GM18873 (cell line): Measurements from ENCODE around the gene SYNE4.
"Not testable (repeated sequence)": the region's sequence is repeated elsewhere in the genome, so short reads cannot be mapped to it uniquely, and the experiment has no call there.

Experiments
- ATAC-seq: cut with Tn5 transposase; IDR thresholded peaks from one replicate; pipeline ENCODE4 v1.9.1; 2021; ENCODE audit warnings: mild to moderate bottlenecking, moderate library complexity, moderate number of reproducible peaks; ENCODE audit not compliant: unreplicated experiment, low FRiP score

Gene SYNE4

DNA sequence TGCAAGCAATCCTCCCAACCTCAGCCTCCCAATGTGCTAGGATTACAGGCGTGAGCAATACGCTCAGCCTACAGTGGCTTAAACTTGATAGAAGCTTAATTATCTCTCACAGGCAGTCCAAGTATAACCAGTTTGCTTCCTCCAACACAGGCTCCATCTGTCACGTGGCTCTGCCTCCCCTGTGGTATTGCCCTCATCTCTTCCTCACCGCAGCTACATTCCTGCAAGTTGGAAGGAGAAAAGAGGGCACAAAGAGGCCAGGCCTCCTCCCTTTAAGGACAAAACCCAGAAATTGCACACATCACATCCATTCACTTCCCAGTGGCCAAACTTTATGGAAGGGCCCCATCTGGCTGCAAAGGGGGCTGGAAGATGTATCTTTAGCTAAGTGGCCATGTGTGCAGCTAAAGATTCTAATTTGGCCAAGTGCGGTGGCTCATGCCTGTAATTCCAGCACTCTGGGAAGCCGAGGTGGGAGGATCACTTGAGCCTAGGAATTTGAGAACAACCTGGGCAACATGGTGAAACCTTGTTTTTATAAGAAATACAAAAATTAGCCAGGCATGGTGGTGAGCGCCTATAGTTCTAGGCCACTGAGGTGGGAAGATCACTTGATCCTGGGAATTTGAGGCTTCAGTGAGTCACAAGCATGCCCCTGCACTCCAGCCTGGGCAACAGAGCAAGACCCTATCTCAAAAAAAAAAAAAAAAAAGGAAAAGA is 16.7 kb downstream of the SYNE4 start:
- no peak for ATAC-seq

DNA sequence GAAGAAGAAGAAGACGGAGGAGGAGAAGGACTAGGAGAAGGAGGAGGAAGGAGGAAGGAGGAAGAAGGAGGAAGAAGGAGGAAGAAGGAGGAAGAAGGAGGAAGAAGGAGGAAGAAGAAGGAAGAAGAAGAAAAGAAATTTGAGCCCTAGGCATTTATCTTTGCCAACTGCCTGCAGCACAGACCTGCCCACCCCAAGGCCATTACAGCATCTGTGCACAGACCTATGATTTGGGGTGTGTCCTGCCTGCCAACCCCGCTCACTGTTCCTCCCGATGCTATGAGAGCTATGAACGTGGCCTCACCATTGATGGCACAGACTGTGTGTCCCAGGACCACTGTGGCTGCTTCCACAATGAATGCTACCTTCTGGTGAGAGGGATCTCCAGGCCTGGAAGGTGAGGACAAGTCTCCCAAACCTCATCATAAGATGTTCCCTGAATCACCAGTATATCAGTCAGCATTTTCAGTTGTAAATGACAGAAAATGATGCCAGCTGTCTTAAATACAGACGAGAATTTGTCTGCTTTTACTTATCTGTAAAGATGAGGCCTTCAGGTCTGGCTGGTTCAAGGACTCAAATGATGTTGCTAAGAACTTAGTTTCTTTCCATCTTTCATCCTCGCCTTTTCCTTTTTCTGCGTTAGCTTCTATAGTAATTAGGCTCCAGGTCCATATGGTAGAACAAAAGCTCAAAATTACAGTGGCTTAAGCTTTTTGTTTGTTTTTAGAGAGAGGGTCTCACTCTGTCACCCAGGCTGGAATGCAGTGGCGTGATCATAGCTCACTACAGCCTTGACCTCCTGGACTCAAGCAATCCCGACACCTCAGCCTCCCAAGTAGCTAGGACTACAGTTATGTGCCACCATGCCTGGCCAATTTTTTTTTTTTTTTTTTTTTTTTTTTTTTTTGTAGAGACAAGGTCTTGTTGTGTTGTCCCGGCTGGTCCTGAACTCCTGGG is 17.6 kb downstream of the SYNE4 start:
- no peak for ATAC-seq

DNA sequence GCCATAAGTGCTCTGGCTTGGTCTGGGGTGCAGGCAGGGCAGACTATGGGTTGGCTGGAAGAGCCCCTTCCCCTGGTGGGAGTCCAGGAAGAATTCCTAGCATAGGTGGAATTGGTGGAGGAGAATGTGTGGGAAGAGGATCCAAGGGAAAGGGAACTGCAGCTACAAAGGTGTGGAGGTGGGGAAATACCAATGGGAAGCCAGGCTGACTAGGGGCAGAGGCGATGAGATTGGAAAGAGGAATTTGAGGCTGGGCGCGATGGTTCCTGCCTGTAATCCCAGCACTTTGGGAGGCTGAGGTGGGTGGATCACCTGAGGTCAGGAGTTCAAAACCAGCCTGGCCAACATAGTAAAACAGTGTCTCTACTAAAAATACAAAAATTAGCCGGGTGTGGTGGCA is 18.5 kb downstream of the SYNE4 start:
- ATAC-seq = no peak

DNA sequence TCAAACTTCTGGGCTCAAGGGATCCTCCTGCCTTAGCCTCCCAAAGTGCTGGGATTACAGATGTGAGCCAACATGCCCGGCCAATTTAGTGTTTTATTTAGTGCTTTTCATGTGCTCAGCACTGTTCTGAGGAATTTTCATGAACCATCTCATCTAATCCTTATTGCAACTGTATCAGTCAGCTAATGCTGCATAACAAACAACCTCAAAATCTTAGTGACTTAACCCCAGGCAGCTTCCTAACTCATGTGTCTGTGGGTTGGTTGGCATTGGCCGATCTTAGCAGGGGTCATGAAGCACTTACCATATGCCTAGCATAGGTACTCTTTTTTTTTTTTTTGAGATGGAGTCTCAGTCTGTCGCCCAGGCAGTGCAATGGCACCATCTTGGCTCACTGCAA is 19.8 kb downstream of the SYNE4 start:
- ATAC-seq = no peak

DNA sequence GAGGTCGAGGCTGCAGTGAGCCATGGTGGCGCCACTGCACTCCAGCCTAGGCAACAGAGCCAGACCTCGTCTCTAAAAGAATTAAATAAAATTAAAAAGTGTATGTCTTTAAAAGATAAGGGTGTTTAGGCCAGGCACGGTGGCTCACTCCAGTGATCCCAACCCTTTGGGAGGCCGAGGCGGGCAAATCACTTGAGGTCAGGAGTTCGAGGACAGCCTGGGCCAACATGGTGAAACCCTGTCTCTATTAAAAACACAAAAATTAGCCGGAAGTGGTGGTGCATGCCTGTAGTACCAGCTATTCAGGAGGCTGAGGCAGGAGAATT is 21.1 kb downstream of the SYNE4 start:
- no peak for ATAC-seq

DNA sequence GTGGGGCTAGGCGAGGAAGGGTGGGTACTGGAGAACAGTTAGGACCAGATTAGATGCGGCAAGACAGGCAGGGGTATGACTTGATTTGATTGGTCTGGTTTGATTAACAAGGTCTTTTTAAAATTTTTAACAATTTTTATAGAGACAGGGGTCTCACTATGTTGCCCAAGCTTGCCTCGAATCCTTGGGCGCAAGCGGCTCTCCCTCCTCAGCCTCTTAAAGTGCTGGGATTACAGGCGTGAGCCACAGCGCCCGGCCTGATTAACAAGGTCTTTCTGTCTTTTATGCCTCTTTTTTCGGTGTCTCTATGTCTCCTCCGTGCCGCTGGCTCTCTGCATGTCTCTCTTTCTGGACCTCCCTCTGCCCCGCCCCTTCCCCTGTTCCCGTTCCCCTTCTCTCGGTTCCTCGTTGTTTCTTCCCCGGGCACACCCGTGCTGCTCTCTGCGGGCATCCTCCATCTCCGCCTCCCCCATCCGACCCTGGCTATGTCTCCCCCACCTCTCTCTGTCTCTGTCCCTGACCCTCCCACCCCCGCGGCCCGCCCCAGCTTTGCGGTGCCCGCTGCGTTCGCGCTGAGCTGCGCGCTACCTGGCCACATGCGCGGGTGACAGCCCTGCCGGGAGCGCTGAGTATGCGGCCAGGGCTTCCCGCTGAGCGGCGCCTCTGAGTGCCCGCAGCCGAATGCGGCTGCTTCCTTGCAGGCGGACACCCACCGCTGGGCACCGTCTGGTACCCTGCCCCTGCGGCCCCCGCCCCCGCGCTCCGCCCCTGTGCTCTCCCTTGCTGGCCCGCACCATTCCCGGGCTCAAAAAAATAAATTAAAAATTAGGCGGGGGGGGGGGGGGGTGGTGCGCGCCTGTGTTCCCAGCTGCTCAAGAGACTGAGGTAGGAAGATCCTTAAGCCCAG is 21.7 kb downstream of the SYNE4 start:
- ATAC-seq = no peak

DNA sequence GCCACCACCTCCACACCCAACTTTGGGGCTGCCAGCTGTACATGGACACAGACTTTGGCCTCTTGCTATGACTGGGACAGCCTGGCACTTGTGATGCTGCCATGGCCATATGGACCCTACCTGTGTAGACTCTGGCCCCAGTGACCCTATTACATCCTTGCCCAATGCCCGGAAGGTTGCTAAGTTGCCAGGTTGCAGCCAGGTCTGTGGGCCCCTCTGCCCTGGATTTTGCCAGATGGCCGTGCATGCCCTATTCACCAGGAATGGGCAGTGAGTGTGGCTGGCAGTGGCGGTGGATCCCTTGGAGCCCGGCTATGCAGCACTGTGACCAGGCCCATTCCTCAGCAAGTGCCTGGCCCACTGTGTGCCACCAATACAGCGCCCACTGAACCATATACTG is 22.5 kb downstream of the SYNE4 start:
- no peak for ATAC-seq

DNA sequence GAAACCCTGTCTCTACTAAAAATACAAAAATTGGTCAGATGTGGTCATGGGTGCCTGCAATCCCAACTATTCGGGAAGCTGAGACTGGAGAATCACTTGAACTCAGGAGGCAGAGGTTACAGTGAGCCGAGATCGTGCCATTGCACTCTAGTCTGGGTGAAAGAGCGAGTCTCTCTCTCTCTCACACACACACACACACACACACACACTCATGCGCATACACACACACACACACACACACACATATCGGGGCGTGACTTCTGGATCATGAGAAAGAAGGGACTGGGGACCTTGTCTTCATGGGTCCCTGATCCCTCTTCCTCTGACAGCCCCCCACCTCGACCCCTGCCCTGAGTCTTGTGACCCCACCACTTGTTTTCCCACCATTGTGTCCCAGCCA is 25.4 kb downstream of the SYNE4 start:
- ATAC-seq = no peak

DNA sequence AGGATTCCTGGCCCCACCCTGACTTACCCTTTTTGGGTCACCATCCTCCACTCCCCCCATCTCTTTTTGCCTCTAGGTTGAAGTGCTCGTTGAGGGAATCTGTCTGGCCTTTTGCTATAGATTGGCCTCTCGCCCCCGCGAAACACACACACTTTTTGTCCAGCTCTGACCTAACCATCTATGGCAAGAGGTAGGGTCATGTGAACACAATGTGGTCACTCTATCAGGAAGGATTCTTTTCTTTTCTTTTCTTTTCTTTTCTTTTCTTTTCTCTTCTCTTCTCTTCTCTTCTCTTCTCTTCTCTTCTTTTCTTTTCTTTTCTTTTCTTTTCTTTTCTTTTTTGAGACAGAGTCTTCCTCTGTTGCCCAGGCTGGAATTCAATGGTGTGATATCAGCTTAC is 27.6 kb downstream of the SYNE4 start:
- not testable (repeated sequence) for ATAC-seq

DNA sequence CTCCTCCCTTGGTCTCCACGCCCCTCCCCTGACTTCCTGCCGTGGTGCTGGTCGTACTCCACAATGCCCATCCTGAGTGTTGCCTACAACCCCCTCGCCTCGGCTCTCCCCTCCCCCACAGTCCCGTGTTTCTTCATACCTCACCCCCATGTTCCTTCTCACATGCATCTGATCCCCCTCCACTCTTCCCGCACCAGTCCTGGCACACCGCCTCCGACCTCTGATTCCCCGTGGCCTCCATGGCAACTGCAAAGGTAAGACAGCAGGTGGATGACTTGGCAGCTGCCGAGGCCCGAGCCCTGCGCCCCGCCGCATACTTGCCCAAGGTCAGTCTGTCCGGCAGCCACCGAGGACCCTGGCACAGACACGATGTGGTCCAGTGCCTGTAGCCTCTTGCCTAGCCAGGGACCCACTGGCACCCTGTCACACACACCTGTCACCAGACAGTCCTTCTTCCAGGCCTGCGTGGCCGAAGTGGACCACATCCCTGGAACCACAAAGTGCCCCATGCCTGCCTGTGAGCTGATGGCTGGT is 29.7 kb downstream of the SYNE4 start:
- ATAC-seq = no peak

DNA sequence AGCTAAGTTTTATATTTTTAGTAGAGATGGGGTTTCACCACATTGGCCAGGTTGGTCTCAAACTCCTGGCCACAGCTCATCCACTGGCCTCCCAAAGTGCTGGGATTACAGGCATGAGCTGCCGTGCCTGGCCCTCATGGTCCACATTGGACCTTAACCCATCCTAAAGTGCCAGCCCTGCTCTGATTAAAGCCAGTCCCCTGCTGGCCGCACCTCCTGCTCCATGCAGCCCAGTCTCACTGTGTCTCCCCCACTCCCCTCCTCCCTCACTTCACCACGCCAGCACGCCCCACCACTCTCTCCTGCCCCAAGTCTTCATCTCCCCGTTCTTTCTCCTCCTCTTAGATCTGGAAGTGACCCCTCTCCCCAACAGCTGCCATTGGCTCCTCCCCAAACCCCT is 30.3 kb downstream of the SYNE4 start:
- no peak for ATAC-seq

DNA sequence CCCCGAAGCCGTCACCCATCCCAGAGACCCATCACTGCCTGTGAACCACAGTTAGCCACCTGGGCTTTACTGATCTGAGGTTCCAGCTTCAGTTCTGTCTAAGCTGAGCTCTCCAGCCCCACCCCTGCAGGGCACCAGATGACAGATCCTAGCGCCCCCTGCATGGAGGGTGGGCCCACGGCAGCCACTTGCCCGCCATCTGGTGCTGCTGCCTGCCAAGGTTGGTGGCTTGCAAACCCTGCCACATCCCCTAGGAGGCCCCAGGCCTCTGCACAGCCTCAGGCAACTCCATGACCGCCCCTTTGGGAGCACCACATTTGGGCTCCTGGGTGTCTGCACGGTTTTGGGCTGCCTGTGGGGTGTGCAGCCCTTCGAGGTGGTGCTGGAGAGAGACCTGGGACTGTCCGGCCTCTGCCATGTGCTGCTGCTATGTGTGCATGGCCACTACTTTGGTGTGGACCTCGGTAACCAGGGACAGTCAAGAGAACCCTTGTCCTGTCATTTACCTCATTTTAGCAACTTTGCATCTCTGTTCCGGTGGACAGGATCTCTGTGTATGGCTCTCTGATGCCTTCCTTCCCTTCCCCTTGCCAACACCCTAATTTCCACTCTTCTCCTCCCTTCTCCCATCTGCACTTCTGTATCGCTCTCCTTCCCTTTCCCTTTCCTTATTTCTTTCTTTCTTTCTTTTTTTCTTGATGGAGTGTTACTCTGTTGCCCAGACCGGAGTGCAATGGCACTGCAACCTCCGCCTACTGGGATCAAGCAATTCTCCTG is 31.0 kb downstream of the SYNE4 start:
- ATAC-seq = no peak

DNA sequence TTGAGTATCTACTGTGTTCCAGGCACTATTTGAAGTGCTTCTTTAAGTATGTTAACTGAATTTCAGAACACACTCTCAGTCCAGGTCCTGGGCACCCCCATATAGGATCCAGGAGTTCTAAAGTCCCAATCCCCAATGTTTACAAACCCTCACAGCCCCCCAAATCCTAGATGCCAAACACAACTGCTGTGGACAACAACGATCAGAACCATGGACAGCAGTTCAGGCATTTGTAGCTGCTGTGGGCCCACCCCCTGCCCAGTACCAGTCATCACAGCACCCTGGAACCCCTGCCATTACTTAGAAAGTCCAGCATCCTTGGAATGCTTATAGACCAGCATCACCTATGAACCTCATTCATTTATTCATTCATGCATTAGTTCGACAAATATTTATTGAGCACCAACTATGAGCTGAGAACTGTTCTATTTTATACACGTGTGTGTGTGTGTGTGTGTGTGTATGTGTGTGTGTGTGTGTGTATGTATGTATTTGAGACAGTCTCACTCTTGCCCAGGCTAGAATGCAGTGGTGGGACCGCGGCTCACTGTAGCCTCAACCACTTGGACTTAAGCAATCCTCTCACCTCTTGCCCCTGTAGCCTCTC is 32.9 kb downstream of the SYNE4 start:
- ATAC-seq = no peak

DNA sequence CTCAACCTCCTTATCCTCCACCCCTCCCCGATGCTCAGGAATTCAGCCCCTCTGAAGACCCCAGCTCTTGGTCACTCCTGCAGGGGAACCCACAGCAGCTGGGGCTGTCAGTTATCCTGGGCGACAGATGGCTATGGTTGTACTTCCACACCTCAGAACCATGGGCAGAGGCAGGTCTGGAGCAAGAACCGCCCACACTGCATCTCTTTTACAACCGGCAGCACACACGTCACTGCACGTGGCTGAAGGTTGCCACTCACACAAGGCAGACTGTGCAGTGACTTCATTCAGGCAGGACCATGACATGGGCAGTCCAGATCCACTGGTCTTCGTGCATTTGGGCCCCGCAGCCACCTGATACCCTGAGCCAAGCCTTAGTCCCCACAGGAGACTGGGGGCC is 35.1 kb downstream of the SYNE4 start:
- no peak for ATAC-seq

DNA sequence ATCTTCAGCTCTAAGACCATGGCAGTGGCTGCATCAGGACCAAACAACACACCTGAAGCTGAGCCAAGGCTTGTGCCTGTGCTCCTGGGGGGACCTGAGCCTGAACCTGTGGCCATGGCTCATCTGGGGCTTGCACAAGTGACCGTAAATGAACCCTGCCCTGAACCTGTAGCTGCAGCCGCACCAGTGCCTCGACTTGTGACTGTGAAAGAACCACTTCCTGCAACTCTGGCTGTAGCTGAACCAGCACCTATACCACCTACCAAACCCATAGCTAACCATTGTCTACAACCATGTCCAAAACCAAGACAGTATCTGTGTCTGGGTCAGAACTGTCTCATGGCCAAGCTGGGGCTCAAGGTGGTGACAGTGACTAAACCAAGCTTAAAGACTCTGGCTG is 41.8 kb downstream of the SYNE4 start:
- no peak for ATAC-seq

DNA sequence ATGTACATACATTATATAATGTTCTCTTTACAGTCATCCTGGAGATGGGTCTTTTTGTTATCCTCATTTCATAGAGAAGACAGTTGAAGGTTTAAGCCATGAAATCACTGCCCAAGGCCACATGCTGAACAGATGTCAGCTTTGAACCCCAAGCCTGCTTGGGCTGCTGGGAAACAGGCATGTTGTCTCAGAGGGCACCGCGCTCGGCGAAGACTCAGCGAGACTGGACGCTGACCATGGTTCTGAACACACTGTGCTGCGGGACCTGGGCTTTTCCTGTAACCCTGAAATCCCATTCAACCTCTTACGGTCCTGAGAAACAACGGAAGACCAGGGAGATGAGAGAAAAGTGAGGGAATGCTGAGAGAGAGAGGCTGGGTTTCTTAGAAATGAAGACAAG is 45.1 kb downstream of the SYNE4 start:
- ATAC-seq = no peak

DNA sequence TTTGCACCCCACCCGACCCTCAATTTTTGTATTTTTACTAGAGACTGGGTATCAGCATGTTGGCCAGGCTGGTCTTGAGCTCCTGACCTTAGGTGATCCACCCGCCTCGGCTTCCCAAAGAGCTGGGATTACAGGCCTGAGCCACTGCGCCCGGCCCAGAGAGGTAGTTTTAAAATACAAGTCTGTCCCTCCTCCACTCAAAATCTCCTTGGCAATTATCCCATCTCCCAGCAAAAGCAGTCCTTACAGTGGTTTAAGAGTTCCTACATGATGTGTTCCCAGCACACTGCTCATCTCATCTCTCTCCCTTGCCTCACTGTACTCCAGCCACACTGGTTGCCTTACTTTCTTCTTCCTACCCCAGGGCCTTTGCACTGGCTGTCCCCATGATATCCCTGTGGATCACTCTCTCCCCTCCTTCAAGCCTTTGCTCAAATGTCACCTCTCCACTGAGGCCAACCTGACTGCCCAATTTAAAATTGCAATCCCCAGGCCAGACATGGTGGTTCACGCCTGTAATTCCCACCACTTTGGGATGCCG is 48.1 kb downstream of the SYNE4 start:
- ATAC-seq = no peak

DNA sequence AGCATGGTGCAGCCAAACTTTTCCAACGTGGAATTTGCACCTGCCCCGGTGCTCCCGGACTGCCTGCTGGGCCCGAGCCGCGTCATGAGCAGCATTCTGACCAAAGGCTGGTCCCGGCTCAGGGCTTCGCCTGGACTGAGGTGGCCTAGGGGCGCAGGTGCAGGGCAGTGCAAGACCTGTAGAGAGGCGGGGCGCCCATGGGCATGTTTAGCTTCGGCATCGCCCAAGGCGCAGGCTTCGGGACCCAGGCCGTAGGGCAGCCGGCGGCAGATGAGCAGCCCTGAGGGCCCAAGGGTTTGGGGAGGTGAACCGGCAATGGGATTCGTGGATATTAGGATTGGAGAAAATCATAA is 48.7 kb downstream of the SYNE4 start:
- ATAC-seq = no peak
